GM12878 (cell line): ENCODE measurements around the gene NIPSNAP3A. TPM values are rescaled to one million over a fixed set of nuclear protein-coding genes. Genes with fewer than 3 reads are reported as not detected.

ENCODE experiments used
- ATAC-seq: fragments of 200-7000 bp; cut with Tn5 transposase; 3 replicates; pipeline ENCODE4 v1.9.1; 2020; ENCODE audit warnings: mild to moderate bottlenecking, moderate library complexity
- BruUV-seq: library from RNA; stranded (reverse); fragments of 400-500 nt; replicated peaks from 2 replicates; lab custom pipeline; 2021; lab: Mats Ljungman, UMichigan
- CTCF ChIA-PET: fragments of 300-600 bp; sonication (Branson Sonifier 250); formaldehyde crosslinking; extraction: SDS; loops from one replicate; lab custom pipeline; 2021; ENCODE audit warnings: inconsistent platforms; lab: Yijun Ruan, JAX
- POLR2A ChIA-PET: fragments of 350-600 bp; formaldehyde crosslinking; extraction: SDS; loops from one replicate; lab custom pipeline; 2021; ENCODE audit warnings: inconsistent platforms; lab: Charles Lee
- RAD21 ChIA-PET: fragments of 300-600 bp; sonication (Branson Sonifier 250); formaldehyde crosslinking; loops from one replicate; lab custom pipeline; 2023; ENCODE audit warnings: antibody characterized with exemption; ENCODE audit not compliant: unreplicated experiment; lab: Charles Lee
- SMC1A ChIA-PET: fragments of 300-600 bp; sonication (Branson Sonifier 250); formaldehyde crosslinking; loops from one replicate; lab custom pipeline; 2023; ENCODE audit not compliant: unreplicated experiment, uncharacterized antibody; lab: Charles Lee
- DNase-seq: peaks from one replicate; pipeline ENCODE4 v3.0.0-alpha.2; 2011; ENCODE audit warnings: low read depth, low spot score
- FAIRE-seq: peaks from 3 replicates; lab custom pipeline; 2011; peaks lifted over from hg19 to GRCh38; lab: Jason Lieb, UNC
- H2AFZ ChIP-seq: 2 replicates; pipeline ENCODE4 v1.6.0; 2011; ENCODE audit warnings: low read depth, low read length, control low read depth; ENCODE audit not compliant: control insufficient read depth
- H3K27ac ChIP-seq: 2 replicates; pipeline ENCODE4 v1.5.1; 2011; ENCODE audit warnings: control low read depth; ENCODE audit not compliant: control insufficient read depth, insufficient read depth
- H3K27me3 ChIP-seq, 2 experiments: replicated peaks in 1 of 2; 2 replicates each; pipeline versions ENCODE4 v1.6.0 to v1.6.1; 2011; ENCODE audit warnings: low read length in 1 of 2; ENCODE audit not compliant: control insufficient read depth in 2 of 2, insufficient read depth in 2 of 2
- H3K36me3 ChIP-seq, 2 experiments: 2 replicates each; pipeline ENCODE4 v1.5.1; 2011; ENCODE audit warnings: low read length in 1 of 2; ENCODE audit not compliant: control insufficient read depth in 2 of 2, insufficient read depth in 2 of 2
- H3K4me1 ChIP-seq: 2 replicates; pipeline ENCODE4 v1.6.1; 2011; ENCODE audit warnings: mild to moderate bottlenecking, low read length, moderate library complexity, mixed read lengths; ENCODE audit not compliant: control insufficient read depth, insufficient read depth
- H3K4me2 ChIP-seq: 2 replicates; pipeline ENCODE4 v1.6.0; 2011; ENCODE audit warnings: control low read depth; ENCODE audit not compliant: control insufficient read depth, insufficient read depth
- H3K4me3 ChIP-seq: fragments of 200-600 bp; sonication (generic); 2 replicates; pipeline ENCODE4 v1.5.1; 2016
- H3K79me2 ChIP-seq: 2 replicates; pipeline ENCODE4 v1.6.0; 2011; ENCODE audit warnings: low read length; ENCODE audit not compliant: control insufficient read depth, insufficient read depth
- H3K9ac ChIP-seq: 2 replicates; pipeline ENCODE4 v1.8.0; 2011; ENCODE audit warnings: low read length, control low read depth, mixed read lengths; ENCODE audit not compliant: control insufficient read depth, insufficient read depth
- H3K9me3 ChIP-seq: replicated peaks from 3 replicates; pipeline ENCODE4 v1.5.1; 2011; ENCODE audit warnings: mild to moderate bottlenecking, low read length; ENCODE audit not compliant: control insufficient read depth, insufficient read depth
- H4K20me1 ChIP-seq: 2 replicates; pipeline ENCODE4 v1.6.0; 2011; ENCODE audit not compliant: control insufficient read depth, insufficient read depth
- ASH2L ChIP-seq: fragments of 300-600, 200-600 bp; sonication (generic); IDR thresholded peaks from 2 replicates; pipeline ENCODE4 v1.6.1; 2017; ENCODE audit warnings: low read depth, mild to moderate bottlenecking, borderline replicate concordance
- CBFB ChIP-seq: IDR thresholded peaks from 2 replicates; pipeline ENCODE4 v1.6.1; 2016; ENCODE audit warnings: antibody characterized with exemption, low read depth
- FOXM1 ChIP-seq: IDR thresholded peaks from 2 replicates; pipeline ENCODE4 v1.6.1; 2012; ENCODE audit warnings: low read depth, mild to moderate bottlenecking, inconsistent platforms, low read length, moderate library complexity
- HCFC1 ChIP-seq: fragments of 150-350 bp; IDR thresholded peaks from 2 replicates; pipeline ENCODE4 v1.6.1; 2014; ENCODE audit warnings: low read length
- IRF3 ChIP-seq: fragments of 450-650 bp; IDR thresholded peaks from 2 replicates; pipeline ENCODE4 v1.6.1; 2014; ENCODE audit warnings: mild to moderate bottlenecking
- NFIC ChIP-seq: IDR thresholded peaks from 2 replicates; pipeline ENCODE4 v1.6.1; 2012; ENCODE audit warnings: low read depth, mild to moderate bottlenecking, inconsistent platforms, low read length, moderate library complexity
- NFXL1 ChIP-seq: fragments of 450-650 bp; IDR thresholded peaks from 2 replicates; pipeline ENCODE4 v1.6.1; 2017; ENCODE audit warnings: antibody characterized with exemption, mild to moderate bottlenecking, borderline replicate concordance
- NFYA ChIP-seq: IDR thresholded peaks from 2 replicates; pipeline ENCODE4 v1.6.1; 2011; ENCODE audit warnings: low read depth, mild to moderate bottlenecking, low read length, improper control_type of control experiment, borderline replicate concordance
- NFYB ChIP-seq: IDR thresholded peaks from 2 replicates; pipeline ENCODE4 v1.6.1; 2011; ENCODE audit warnings: low read depth, mild to moderate bottlenecking, low read length, improper control_type of control experiment, moderate library complexity; ENCODE audit not compliant: insufficient read depth
- PBX3 ChIP-seq: IDR thresholded peaks from 2 replicates; pipeline ENCODE4 v1.6.1; 2011; ENCODE audit warnings: mild to moderate bottlenecking, low read depth, low read length, moderate library complexity; ENCODE audit not compliant: insufficient replicate concordance
- POLR2AphosphoS5 ChIP-seq: IDR thresholded peaks from 2 replicates; pipeline ENCODE4 v1.6.1; 2011; ENCODE audit warnings: mild to moderate bottlenecking, low read length, inconsistent platforms
- RCOR1 ChIP-seq: conservative IDR thresholded peaks from 2 replicates; pipeline ENCODE4 v1.6.1; 2012; ENCODE audit warnings: low read depth, low read length, improper control_type of control experiment
- RELB ChIP-seq: fragments of 450-650 bp; IDR thresholded peaks from 2 replicates; pipeline ENCODE4 v1.6.1; 2017; ENCODE audit warnings: low read depth, mild to moderate bottlenecking, moderate library complexity
- RUNX3 ChIP-seq: IDR thresholded peaks from 2 replicates; pipeline ENCODE4 v1.6.1; 2012; ENCODE audit warnings: low read length, inconsistent platforms
- SIX5 ChIP-seq: IDR thresholded peaks from 2 replicates; pipeline ENCODE4 v1.6.1; 2011; ENCODE audit warnings: mild to moderate bottlenecking, low read depth, low read length, moderate library complexity; ENCODE audit not compliant: severe bottlenecking
- SMAD5 ChIP-seq: IDR thresholded peaks from 2 replicates; pipeline ENCODE4 v1.6.1; 2016; ENCODE audit warnings: antibody characterized with exemption, low read depth
- SMARCA5 ChIP-seq: fragments of 450-650 bp; IDR thresholded peaks from 2 replicates; pipeline ENCODE4 v1.6.1; 2017; ENCODE audit warnings: mild to moderate bottlenecking
- STAT1 ChIP-seq: fragments of 450-650 bp; conservative IDR thresholded peaks from 2 replicates; pipeline ENCODE4 v1.6.1; 2014; ENCODE audit warnings: antibody characterized with exemption, mild to moderate bottlenecking
- USF2 ChIP-seq: IDR thresholded peaks from 2 replicates; pipeline ENCODE4 v1.6.1; 2011; ENCODE audit warnings: low read depth, low read length, improper control_type of control experiment, borderline replicate concordance
- ZNF384 ChIP-seq: IDR thresholded peaks from 2 replicates; pipeline ENCODE4 v1.6.1; 2012; ENCODE audit warnings: low read depth, mild to moderate bottlenecking, low read length, improper control_type of control experiment, borderline replicate concordance
- WGBS: methylation state at CpG from one replicate; pipeline ENCODE4 v1.1.6; 2016; ENCODE audit warnings: low lambda C conversion rate; ENCODE audit not compliant: insufficient replicate concordance, insufficient coverage; ENCODE audit errors: missing lambda C conversion rate; 5-methylcytosine and 5-hydroxymethylcytosine counted together
- in situ Hi-C: fragments of 300-500 bp; cut with MboI; formaldehyde crosslinking; loops from 9 replicates; pipeline ENCODE4 v1.14.3; 2018; ENCODE audit warnings: mixed read lengths
- intact Hi-C: fragments of 100-400 bp; cut with micrococcal nuclease; formaldehyde crosslinking; loops from one replicate; pipeline ENCODE4 v1.14.2; 2022; ENCODE audit not compliant: unreplicated experiment
- polyA plus RNA-seq, 11 experiments: library from polyadenylated mRNA; depleted of rRNA in 4 of 11; unstranded in 6 of 11; stranded (reverse) in 5 of 11; fragments of >200 nt; fragmentation: Nextera tagmentation in 4 of 11; fragmentation: Illumina TruSeq in 1 of 11; extraction: Ambion mirVana in 4 of 11; extraction: Trizol in 1 of 11; gene quantifications; 1 replicate in 1 of 11; 2 replicates in 10 of 11; pipeline versions ENCODE4 v1.2.1 to v1.2.3, GENCODE V29; 2011 to 2016; ENCODE audit warnings: inconsistent platforms in 2 of 11, missing spikeins in 2 of 11, low read depth in 1 of 11
- total RNA-seq, 4 experiments: library from RNA; depleted of rRNA in 3 of 4; stranded (reverse); fragments of >200 nt in 3 of 4; fragmentation: Illumina TruSeq in 1 of 4; extraction: Trizol in 1 of 4; gene quantifications; 2 replicates each; pipeline versions ENCODE4 v1.2.1 to v1.2.3, GENCODE V29; 2013 to 2021

The NIPSNAP3A gene
- total and polyA plus RNA-seq, 10 of the 15 experiments (the other 5 are each of a cell fraction or from before 2014, with no cell fraction given), result 19.1 to 87.2 (median 34.0) TPM

DNA sequence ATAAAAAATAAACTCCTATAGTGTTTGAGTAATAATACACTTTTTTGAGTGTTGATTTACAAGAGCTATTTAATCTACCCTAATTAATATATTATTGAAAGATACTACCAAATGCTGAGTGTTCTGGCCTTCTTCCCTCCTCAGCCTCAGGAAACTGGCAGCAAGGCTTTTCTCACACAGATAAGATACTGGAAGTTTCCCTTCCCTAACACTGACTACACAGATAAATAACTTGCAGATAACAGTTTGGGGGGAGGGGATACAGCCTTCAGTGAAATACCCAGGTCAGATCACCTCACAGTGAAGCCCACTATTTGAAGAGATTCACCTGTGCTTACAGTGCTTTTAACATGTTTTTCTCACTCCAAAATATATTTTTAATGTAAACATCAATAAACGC lies 1.6 kb upstream of the NIPSNAP3A start (continued):
- TF ChIP-seq RELB (no peak), HCFC1 (no peak), CBFB (no peak)

- 100% methylated on average over 2 of the region's 2 CpGs for WGBS
- no peaks in the 10 kb centered on the region for H3K27me3 ChIP-seq
- peaks cover 14% of the 10 kb centered on the region for H3K79me2 ChIP-seq
- ChIA-PET SMC1A (interaction anchor here (0.7 to 4.8 kb wide), 7 partner anchors 17 to 570 kb away, joined by 3 to 35 read pairs (median 9); partner anchors contain the start of gene NIPSNAP3B), POLR2A (interaction anchor here (1.0 to 3.1 kb wide), 3 partner anchors 15 to 345 kb away, joined by 3 to 15 read pairs (median 3); partner anchors contain the start of gene NIPSNAP3B), RAD21 (interaction anchor here (1.0 to 3.1 kb wide), 2 partner anchors 17 to 25 kb away, joined by 3 to 22 read pairs; partner anchors contain the start of gene NIPSNAP3B), CTCF (interaction anchor here (0.9 to 4.4 kb wide), 6 partner anchors 13 to 570 kb away, joined by 4 to 35 read pairs (median 6); partner anchors contain the start of gene NIPSNAP3B)
- peaks cover 12% of the 10 kb centered on the region; the same call in 1 of the 2 replicates for H3K4me1 ChIP-seq
- ATAC-seq (no peak), DNase-seq (no peak), FAIRE-seq (no peak)
- BruUV-seq, result no TSS peak
- H3K9ac ChIP-seq, result no peak overlapping the region
- peak overlapping the region; percentile 68 for H3K4me2 ChIP-seq
- no peaks in the 10 kb centered on the region for H3K36me3 ChIP-seq
- H3K4me3 ChIP-seq, result no peak overlapping the region
- intact Hi-C loops, result loop anchor here (5.0 to 10.0 kb wide), 3 partner anchors 139 to 654 kb away; partner anchors contain the start of genes OR13C2 and SMC2
- no peaks in the 10 kb centered on the region for H3K9me3 ChIP-seq
- H2AFZ ChIP-seq, result no peak overlapping the region
- H4K20me1 ChIP-seq, result no peaks in the 10 kb centered on the region
- in situ Hi-C loops, result no loop called here
- H3K27ac ChIP-seq, result no peak overlapping the region
- TF ChIP-seq NFYA (no peak), RCOR1 (no peak), PBX3 (no peak), NFXL1 (no peak), POLR2AphosphoS5 (no peak), SMARCA5 (no peak), NFYB (no peak), NFIC (no peak), SIX5 (no peak), RUNX3 (no peak), IRF3 (no peak), SMAD5 (no peak), USF2 (no peak), STAT1 (no peak), ZNF384 (no peak), ASH2L (no peak), FOXM1 (no peak)
These were observed 1.2 kb upstream of the NIPSNAP3A start for GRCh38 chr9:104746285-104746684.
